Central memory CD8-positive, alpha-beta T cell (primary cell): ENCODE measurements around the gene KIAA0586.
"Not testable (repeated sequence)": the region's sequence is repeated elsewhere in the genome, so short reads cannot be mapped to it uniquely, and the experiment has no call there.

Source experiments
- ATAC-seq: fragments of 150-1000 bp; cut with Tn5 transposase; replicated peaks from 2 replicates; pipeline ENCODE4 v1.10.0; 2022; ENCODE audit warnings: mild to moderate bottlenecking, moderate FRiP score, moderate number of reproducible peaks; ENCODE audit not compliant: poor library complexity, severe bottlenecking; ENCODE audit errors: extremely low read depth
- DNase-seq, 2 donors: peaks; one replicate each; pipeline ENCODE4 v3.0.0; 2021; ENCODE audit warnings: low spot score in 2 of 2
- H3K27ac Mint-ChIP-seq: one replicate; pipeline ENCODE4 v1.8.0; 2022; ENCODE audit warnings: low read depth, mild to moderate bottlenecking, moderate library complexity, mixed read lengths
- H3K27me3 Mint-ChIP-seq: one replicate; pipeline ENCODE4 v1.8.0; 2022; ENCODE audit warnings: mixed read lengths
- H3K36me3 Mint-ChIP-seq: one replicate; pipeline ENCODE4 v1.8.0; 2022; ENCODE audit warnings: mild to moderate bottlenecking, moderate library complexity, mixed read lengths; ENCODE audit not compliant: insufficient read depth
- H3K4me1 Mint-ChIP-seq: one replicate; pipeline ENCODE4 v1.8.0; 2022; ENCODE audit warnings: mixed read lengths
- H3K4me3 Mint-ChIP-seq: one replicate; pipeline ENCODE4 v1.8.0; 2022; ENCODE audit warnings: mild to moderate bottlenecking, moderate library complexity, mixed read lengths
- H3K9me3 Mint-ChIP-seq: one replicate; pipeline ENCODE4 v1.8.0; 2022; ENCODE audit warnings: mixed read lengths

KIAA0586 gene

DNA sequence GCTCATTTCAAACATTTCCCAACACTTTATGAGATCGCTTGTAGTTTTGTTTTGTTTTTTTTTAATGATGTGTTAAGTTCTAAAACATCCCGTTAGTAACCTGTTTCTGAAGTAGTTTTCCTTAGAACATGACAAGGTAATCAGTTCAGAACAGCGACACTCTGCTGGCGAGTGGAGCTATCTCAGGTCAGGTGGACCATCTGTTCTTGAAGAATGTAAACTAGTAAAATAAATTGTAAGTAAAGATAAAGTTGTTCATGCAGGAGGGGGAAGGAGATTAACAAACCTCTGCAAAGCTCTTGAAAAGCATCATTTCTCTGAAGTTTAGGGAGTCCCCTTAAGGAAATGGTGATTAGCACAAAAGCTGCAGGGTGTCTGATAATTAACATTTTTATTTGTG lies 138.3 kb downstream of the KIAA0586 start:
- ATAC-seq (no peak), DNase-seq (no peak)
- no peaks in the 10 kb centered on the region for H3K9me3 Mint-ChIP-seq
- no peaks in the 10 kb centered on the region for H3K27me3 Mint-ChIP-seq
- H3K36me3 Mint-ChIP-seq = no peaks in the 10 kb centered on the region
- no peaks in the 10 kb centered on the region for H3K4me1 Mint-ChIP-seq
- H3K27ac Mint-ChIP-seq = no peak overlapping the region
- H3K4me3 Mint-ChIP-seq = no peak overlapping the region

DNA sequence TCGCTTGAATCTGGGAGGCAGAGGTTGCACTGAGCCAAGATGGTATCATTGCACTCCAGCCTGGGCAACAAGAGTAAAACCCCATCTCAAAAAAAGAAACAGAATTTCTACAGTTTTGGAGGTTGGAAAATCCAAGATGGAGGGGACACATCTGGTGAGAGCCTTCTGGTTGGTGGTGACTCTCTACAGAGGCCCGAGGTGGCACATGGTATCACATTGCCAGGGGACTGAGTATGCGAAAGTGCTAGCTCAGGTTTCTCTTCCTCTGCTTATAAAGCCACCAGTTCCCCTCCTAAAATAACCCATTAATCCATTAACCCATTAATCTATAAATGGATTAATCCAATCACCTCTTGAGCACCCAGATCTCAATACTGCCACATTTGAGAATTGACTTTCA lies 139.5 kb downstream of the KIAA0586 start:
- no peak for ATAC-seq

DNA sequence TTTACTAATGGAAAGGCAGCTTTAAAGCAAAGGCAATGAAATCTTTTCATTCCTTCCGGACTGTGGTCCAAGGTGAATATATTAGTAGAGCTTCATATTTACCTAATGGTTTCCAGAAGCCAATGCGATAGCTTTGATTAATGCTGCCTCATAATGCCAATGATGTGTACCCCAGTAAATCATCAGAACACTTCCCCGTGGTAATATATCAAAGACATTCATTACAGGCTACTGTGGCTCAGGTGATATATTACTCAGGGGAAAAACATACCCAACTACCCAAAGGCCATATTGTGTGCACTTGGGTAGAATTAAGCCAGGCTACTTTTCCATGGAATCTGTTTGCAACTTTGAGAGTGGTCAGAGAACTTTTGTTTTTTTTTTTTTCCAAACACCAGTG lies 140.8 kb downstream of the KIAA0586 start:
- DNase-seq = no peak
- ATAC-seq = no peak
- Mint-ChIP-seq H3K9me3 (no peaks in the 10 kb centered on the region), H3K4me1 (no peaks in the 10 kb centered on the region), H3K27me3 (no peaks in the 10 kb centered on the region), H3K27ac (no peak overlapping the region), H3K36me3 (no peaks in the 10 kb centered on the region), H3K4me3 (no peak overlapping the region)

More for the DNA sequence above, 139.5 kb downstream of the KIAA0586 start:
- Mint-ChIP-seq H3K27ac (no peak overlapping the region), H3K4me1 (no peaks in the 10 kb centered on the region), H3K9me3 (no peaks in the 10 kb centered on the region), H3K36me3 (no peaks in the 10 kb centered on the region), H3K27me3 (no peaks in the 10 kb centered on the region), H3K4me3 (no peak overlapping the region)
- no peak for DNase-seq

DNA sequence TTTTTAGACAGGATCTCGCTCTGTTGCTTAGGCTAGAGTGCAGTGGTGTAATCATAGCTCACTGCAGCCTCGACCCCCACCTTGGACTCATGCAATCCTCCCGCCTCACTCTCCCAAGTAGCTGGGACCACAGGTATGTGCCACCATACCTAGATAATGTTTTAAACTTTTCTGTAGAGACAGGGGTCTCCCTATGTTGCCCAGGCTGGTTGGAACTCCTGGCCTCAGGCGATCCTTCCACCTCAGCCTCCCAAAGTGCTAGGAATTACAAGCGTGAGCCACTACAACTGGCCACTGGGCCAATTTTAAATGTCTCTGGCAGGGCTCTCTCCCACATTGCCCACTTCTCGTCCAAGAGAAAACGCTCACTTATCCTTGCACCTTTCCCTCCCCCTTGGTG lies 143.7 kb downstream of the KIAA0586 start:
- H3K36me3 Mint-ChIP-seq = peaks cover 2% of the 10 kb centered on the region
- DNase-seq (no peak), ATAC-seq (no peak)
- H3K9me3 Mint-ChIP-seq = no peaks in the 10 kb centered on the region
- H3K27me3 Mint-ChIP-seq = no peaks in the 10 kb centered on the region
- no peak overlapping the region for H3K4me3 Mint-ChIP-seq
- no peaks in the 10 kb centered on the region for H3K4me1 Mint-ChIP-seq
- H3K27ac Mint-ChIP-seq = no peak overlapping the region

DNA sequence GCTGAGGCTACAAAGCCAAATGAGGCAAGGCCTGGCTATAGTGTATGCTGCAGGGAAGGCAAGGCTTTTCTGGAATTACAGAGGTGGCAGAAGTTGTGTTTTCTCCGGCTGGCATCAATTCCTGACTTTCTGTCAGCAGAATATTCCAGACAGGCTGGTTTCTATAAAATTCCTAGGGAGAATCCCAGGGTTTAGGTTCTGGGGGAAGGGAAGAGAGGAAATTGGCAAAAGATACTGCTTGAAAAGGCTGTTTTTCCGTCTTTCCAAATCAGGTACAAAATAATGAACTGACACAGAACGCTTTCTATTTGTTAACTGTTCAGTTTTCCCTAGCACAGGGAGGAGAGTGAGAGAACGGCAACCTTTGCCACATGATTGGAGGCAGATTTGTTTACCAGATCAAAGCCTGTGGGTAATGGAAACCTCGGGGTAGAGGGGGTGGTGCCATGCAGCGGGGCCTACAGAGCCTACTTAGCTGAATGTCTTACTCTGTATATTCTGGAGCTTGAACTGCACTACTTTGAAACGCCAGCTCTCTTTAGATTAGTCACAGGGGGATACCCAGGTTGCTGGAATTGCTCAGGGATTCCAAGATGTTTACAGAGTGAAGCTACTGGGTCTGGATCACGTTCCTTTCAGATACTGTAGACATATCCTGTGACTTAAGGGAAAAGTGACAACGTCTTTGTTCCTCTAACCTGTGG lies 144.4 kb downstream of the KIAA0586 start:
- Mint-ChIP-seq H3K36me3 (peaks cover 2% of the 10 kb centered on the region), H3K4me3 (no peak overlapping the region), H3K27ac (no peak overlapping the region), H3K27me3 (no peaks in the 10 kb centered on the region), H3K4me1 (no peaks in the 10 kb centered on the region), H3K9me3 (no peaks in the 10 kb centered on the region)
- ATAC-seq (no peak), DNase-seq (no peak)

DNA sequence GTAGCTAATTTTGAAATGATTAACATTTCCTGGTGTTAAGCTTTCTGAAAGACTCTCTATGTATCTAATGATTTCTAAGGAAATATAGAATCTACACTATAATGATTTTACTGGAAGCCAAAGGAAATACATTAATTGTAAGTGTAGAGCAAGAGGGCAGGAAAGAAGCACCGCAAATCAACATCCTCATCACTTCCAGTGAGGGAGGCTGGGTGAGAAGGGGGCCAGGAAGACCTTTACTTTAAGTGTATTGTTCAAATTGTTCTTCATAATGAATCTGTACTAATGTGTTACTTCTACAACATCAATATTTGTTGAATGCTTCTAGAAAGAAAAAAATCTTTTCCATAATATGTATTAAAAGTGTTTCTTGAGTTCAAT lies 144.9 kb downstream of the KIAA0586 start:
- Mint-ChIP-seq H3K27me3 (no peaks in the 10 kb centered on the region), H3K4me3 (no peak overlapping the region), H3K27ac (no peak overlapping the region), H3K36me3 (peaks cover 2% of the 10 kb centered on the region), H3K9me3 (no peaks in the 10 kb centered on the region), H3K4me1 (no peaks in the 10 kb centered on the region)
- DNase-seq (no peak), ATAC-seq (no peak)

DNA sequence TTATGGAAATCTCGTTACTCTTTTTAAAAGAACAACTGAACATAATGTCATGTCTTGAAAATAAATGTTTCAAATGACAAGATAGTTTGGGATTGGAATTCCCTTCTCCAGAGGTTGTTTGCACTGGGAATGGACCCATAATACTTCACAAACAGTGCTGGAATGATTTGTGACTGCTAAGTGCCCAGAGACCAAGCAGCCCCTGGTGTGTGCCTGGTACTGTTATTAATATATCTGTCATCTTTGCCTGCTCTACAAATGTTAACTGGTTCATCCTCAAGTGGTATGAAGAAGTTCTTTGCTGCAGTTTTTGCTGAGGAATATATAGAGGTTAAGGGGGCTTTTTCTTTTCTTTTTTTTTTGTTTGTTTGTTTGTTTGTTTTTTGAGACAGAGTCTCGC lies 145.3 kb downstream of the KIAA0586 start:
- Mint-ChIP-seq H3K27me3 (no peaks in the 10 kb centered on the region), H3K4me1 (no peaks in the 10 kb centered on the region), H3K27ac (no peak overlapping the region), H3K9me3 (no peaks in the 10 kb centered on the region), H3K4me3 (no peak overlapping the region), H3K36me3 (peaks cover 2% of the 10 kb centered on the region)
- ATAC-seq (no peak), DNase-seq (no peak)

DNA sequence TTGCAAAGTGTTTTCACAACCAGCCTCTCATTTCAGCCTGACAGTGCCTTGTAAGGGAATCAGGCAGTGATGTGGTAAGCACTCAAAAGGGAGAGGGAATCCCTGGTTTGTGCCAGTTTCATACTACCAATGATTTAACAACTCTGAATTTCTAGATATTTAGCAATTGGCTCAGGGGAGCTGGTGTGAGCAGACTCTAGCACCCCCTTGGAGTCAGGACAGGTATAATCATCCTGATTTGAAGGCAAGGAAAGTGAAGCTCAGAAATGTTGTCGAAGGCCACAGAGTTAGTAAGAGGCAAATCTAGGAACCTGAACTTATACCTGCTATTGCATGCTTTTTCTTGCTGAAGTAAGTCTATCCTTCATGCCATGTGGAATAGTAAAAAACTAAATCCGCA lies 147.1 kb downstream of the KIAA0586 start:
- Mint-ChIP-seq H3K27ac (no peak overlapping the region), H3K4me3 (no peak overlapping the region), H3K36me3 (peaks cover 2% of the 10 kb centered on the region), H3K4me1 (no peaks in the 10 kb centered on the region), H3K27me3 (no peaks in the 10 kb centered on the region), H3K9me3 (no peaks in the 10 kb centered on the region)
- DNase-seq (no peak), ATAC-seq (no peak)

DNA sequence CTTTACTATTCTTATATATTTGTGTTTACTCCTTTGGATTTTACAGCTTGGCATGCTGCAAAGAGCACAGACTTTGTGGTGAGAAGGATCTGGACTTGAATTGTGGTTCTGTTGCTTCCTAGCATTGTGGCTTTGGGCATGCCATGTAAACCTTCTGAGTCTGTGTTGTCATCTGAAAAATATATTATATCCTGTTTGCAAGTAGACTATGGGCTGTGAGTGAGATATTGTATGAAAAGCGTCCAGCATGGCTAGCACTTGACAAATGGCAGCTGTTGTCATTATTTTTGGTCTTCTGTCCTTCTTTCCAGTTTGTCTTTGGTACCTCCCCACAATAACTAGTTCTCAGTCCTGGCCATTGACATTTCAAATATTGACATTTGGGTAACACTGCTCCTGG lies 148.4 kb downstream of the KIAA0586 start:
- Mint-ChIP-seq H3K36me3 (peaks cover 2% of the 10 kb centered on the region), H3K9me3 (no peaks in the 10 kb centered on the region), H3K4me3 (no peak overlapping the region), H3K27ac (no peak overlapping the region), H3K4me1 (no peaks in the 10 kb centered on the region), H3K27me3 (no peaks in the 10 kb centered on the region)
- no peak for DNase-seq
- ATAC-seq = no peak

DNA sequence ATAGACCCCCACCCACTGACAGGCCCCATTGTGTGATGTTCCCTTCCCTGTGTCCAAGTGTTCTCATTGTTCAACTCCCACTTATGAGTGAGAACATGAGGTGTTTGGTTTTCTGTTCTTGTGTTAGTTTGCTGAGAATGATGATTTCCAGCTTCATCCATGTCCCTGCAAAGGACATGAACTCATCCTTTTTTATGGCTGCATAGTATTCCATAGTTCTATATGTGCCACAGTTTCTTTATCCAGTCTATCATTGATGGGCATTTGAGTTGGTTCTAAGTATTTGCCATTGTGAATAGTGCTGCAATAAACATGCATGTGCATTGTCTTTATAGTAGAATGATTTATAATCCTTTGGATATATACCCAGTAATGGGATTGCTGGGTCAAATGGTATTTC lies 152.5 kb downstream of the KIAA0586 start:
- not testable (repeated sequence) for ATAC-seq, H3K27ac Mint-ChIP-seq, H3K9me3 Mint-ChIP-seq, H3K4me1 Mint-ChIP-seq, H3K4me3 Mint-ChIP-seq, H3K36me3 Mint-ChIP-seq, DNase-seq
- H3K27me3 Mint-ChIP-seq = peaks cover 17% of the 10 kb centered on the region

DNA sequence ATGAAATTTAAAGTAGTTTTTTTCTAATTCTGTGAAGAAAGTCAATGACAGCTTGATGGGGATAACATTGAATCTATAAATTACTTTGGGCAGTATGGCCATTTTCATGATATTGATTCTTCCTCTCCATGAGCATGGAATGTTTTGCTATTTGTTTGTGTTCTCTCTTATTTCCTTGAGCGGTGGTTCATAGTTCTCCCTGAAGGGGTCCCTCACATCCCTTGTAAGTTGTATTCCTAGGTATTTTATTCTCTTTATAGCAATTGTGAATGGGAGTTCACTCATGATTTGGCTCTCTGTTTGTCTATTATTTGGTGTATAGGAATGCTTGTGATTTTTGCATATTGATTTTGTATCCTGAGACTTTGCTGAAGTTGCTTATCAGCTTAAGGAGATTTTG lies 153.9 kb downstream of the KIAA0586 start:
- peaks cover 26% of the 10 kb centered on the region for H3K27me3 Mint-ChIP-seq
- H3K36me3 Mint-ChIP-seq, H3K27ac Mint-ChIP-seq, ATAC-seq, H3K9me3 Mint-ChIP-seq, H3K4me3 Mint-ChIP-seq, H3K4me1 Mint-ChIP-seq, DNase-seq: not testable (repeated sequence)

DNA sequence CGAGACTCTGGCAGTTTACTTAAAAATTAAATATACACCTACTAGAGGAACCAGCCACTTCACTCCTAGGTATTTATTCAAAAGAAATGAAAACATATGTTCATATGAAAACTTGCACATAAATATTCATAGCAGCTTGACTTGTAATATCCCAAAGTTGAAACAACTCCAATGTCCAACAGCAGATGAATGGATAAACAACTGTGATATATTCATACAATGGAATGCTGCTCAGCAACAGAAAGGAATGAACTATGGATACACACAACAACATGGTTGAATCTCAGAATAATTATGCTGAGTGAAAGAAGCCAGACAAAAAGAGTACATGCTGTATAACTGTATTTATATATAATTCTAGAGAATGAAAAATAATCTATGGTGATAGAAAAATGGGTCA lies 156.9 kb downstream of the KIAA0586 start:
- Mint-ChIP-seq H3K27me3 (peaks cover 31% of the 10 kb centered on the region), H3K9me3 (peaks cover 6% of the 10 kb centered on the region), H3K36me3 (no peaks in the 10 kb centered on the region), H3K4me3 (no peak overlapping the region), H3K4me1 (no peaks in the 10 kb centered on the region), H3K27ac (no peak overlapping the region)
- no peak for DNase-seq
- no peak for ATAC-seq

DNA sequence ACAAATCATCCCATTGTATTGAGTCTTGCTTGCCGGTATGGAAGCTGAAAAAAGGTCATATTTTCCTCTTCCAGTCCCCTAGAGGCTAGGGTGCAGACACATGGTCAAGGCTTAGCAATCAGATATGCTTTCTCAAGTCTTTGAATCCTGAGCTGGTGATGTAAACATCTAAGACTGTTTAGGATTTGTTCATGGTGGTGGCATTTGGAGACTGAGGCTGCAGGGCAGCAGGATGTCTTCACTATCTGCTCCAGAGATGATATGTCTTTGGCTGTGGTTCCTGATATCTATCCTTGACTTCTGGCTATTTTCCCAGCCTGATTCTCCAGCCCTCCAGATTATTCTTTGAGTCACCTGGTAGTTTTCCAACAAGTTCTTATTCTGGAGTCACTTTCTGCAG lies 159.8 kb downstream of the KIAA0586 start:
- Mint-ChIP-seq H3K4me1 (no peaks in the 10 kb centered on the region), H3K36me3 (peaks cover 2% of the 10 kb centered on the region), H3K9me3 (peaks cover 6% of the 10 kb centered on the region), H3K27me3 (peaks cover 55% of the 10 kb centered on the region), H3K4me3 (no peak overlapping the region), H3K27ac (no peak overlapping the region)
- ATAC-seq (no peak), DNase-seq (no peak)

DNA sequence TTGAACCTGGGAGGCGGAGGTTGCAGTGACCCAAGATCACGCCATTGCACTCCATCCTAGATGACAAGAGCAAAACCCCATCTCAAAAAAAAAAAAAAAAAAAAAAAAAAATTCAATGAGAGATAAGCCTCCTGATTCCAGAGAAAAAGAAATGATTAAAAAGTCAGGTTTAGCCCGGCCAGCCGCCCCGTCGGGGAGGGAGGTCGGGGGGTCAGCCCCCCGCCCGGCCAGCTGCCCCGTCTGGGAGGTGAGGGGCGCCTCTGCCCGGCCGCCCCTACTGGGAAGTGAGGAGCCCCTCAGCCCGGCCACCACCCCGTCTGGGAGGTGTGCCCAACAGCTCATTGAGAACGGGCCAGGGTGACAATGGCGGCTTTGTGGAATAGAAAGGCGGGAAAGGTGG lies 160.8 kb downstream of the KIAA0586 start:
- not testable (repeated sequence) for H3K9me3 Mint-ChIP-seq, DNase-seq, ATAC-seq, H3K27ac Mint-ChIP-seq, H3K4me1 Mint-ChIP-seq, H3K36me3 Mint-ChIP-seq, H3K4me3 Mint-ChIP-seq
- H3K27me3 Mint-ChIP-seq = peaks cover 45% of the 10 kb centered on the region
